Glutamatergic neuron (in vitro differentiated cells): ENCODE measurements around the gene SLC24A3. TPM values are rescaled to one million over a fixed set of nuclear protein-coding genes. Genes with fewer than 3 reads are reported as not detected.

ENCODE experiments used
- DNase-seq: peaks from one replicate; pipeline ENCODE4 v3.0.0; 2022
- H3K27ac Mint-ChIP-seq: one replicate; pipeline ENCODE4 v1.8.0; 2020; ENCODE audit warnings: mild to moderate bottlenecking, mixed read lengths, inconsistent platforms; ENCODE audit not compliant: unreplicated experiment
- H3K27me3 Mint-ChIP-seq: one replicate; pipeline ENCODE4 v1.8.0; 2020; ENCODE audit warnings: mild to moderate bottlenecking, moderate library complexity, mixed read lengths, inconsistent platforms; ENCODE audit not compliant: unreplicated experiment
- H3K36me3 Mint-ChIP-seq: one replicate; pipeline ENCODE4 v1.8.0; 2020; ENCODE audit warnings: mild to moderate bottlenecking, mixed read lengths, inconsistent platforms; ENCODE audit not compliant: unreplicated experiment
- H3K4me1 Mint-ChIP-seq: one replicate; pipeline ENCODE4 v1.8.0; 2020; ENCODE audit warnings: mild to moderate bottlenecking, low read depth, mixed read lengths, inconsistent platforms; ENCODE audit not compliant: unreplicated experiment
- H3K4me3 Mint-ChIP-seq: one replicate; pipeline ENCODE4 v1.8.0; 2020; ENCODE audit warnings: mild to moderate bottlenecking, mixed read lengths, inconsistent platforms; ENCODE audit not compliant: unreplicated experiment
- H3K9me3 Mint-ChIP-seq: one replicate; pipeline ENCODE4 v1.8.0; 2020; ENCODE audit warnings: mild to moderate bottlenecking, moderate library complexity, mixed read lengths, inconsistent platforms; ENCODE audit not compliant: unreplicated experiment
- CTCF ChIP-seq: fragments of 200-600 bp; sonication (generic); IDR thresholded peaks from one replicate; pipeline ENCODE4 v1.5.0; 2021; ENCODE audit not compliant: partially characterized antibody, unreplicated experiment
- long read RNA-seq: library from polyadenylated mRNA; unstranded; transcript quantifications from one replicate; pipeline ENCODE4 v2.0.0, GENCODE V29; 2020; ENCODE audit not compliant: unreplicated experiment
- total RNA-seq: library from RNA; stranded (reverse); fragmentation: NEBNext Ultra II Directional; extraction: Animal tissue kit (Norgen Biotek cat#: 25700); gene quantifications from one replicate; pipeline ENCODE4 v1.2.1, GENCODE V29; 2021; ENCODE audit not compliant: unreplicated experiment

The SLC24A3 gene
- total RNA-seq = 9.7 TPM
- long read RNA-seq = 0 reads

GRCh38 chr20:19212469-19212815 is at the start of gene SLC24A3:
Gene SLC24A3 (plus strand): TSS chr20:19212642.
- Mint-ChIP-seq H3K27ac (no peak within 1 kb of the TSS), H3K4me1 (peaks cover 18% of the 10 kb centered on the region), H3K27me3 (peaks cover 15% of the 10 kb centered on the region), H3K4me3 (peak within 1 kb of the TSS; percentile 80), H3K36me3 (no peaks in the 10 kb centered on the region), H3K9me3 (peaks cover 3% of the 10 kb centered on the region)
- TF ChIP-seq CTCF = no peak
- peak; percentile 59 for DNase-seq

GRCh38 chr20:19170148-19170547 is 42.3 kb upstream of the SLC24A3 start:
- H3K4me1 Mint-ChIP-seq = no peaks in the 10 kb centered on the region
- H3K27ac Mint-ChIP-seq = no peak overlapping the region
- H3K36me3 Mint-ChIP-seq = peaks cover 9% of the 10 kb centered on the region
- no peak for DNase-seq
- no peaks in the 10 kb centered on the region for H3K27me3 Mint-ChIP-seq
- no peak overlapping the region for H3K4me3 Mint-ChIP-seq
- H3K9me3 Mint-ChIP-seq = peaks cover 3% of the 10 kb centered on the region
- TF ChIP-seq CTCF = no peak

- no peaks in the 10 kb centered on the region for H3K9me3 Mint-ChIP-seq
- TF ChIP-seq CTCF = no peak
These were observed 39.8 kb upstream of the SLC24A3 start for GRCh38 chr20:19172637-19173036.

GRCh38 chr20:19176470-19177052 is 35.9 kb upstream of the SLC24A3 start:
- no peaks in the 10 kb centered on the region for H3K27me3 Mint-ChIP-seq
- peaks cover 1% of the 10 kb centered on the region for H3K4me1 Mint-ChIP-seq
- H3K36me3 Mint-ChIP-seq = no peaks in the 10 kb centered on the region
- TF ChIP-seq CTCF = no peak
- no peak overlapping the region for H3K27ac Mint-ChIP-seq
- no peak overlapping the region for H3K4me3 Mint-ChIP-seq
- no peaks in the 10 kb centered on the region for H3K9me3 Mint-ChIP-seq
- DNase-seq = no peak

More at GRCh38 chr20:19172637-19173036, 39.8 kb upstream of the SLC24A3 start:
- Mint-ChIP-seq H3K27me3 (no peaks in the 10 kb centered on the region), H3K36me3 (peaks cover 8% of the 10 kb centered on the region), H3K4me3 (no peak overlapping the region), H3K4me1 (peaks cover 1% of the 10 kb centered on the region), H3K27ac (no peak overlapping the region)
- DNase-seq = no peak

GRCh38 chr20:19181552-19181951 is 30.9 kb upstream of the SLC24A3 start:
- no peak for TF ChIP-seq CTCF
- Mint-ChIP-seq H3K36me3 (no peaks in the 10 kb centered on the region), H3K27me3 (no peaks in the 10 kb centered on the region)

More at GRCh38 chr20:19181552-19181951, 30.9 kb upstream of the SLC24A3 start:
- DNase-seq = no peak
- H3K9me3 Mint-ChIP-seq = no peaks in the 10 kb centered on the region
- no peak overlapping the region for H3K27ac Mint-ChIP-seq
- H3K4me1 Mint-ChIP-seq = no peaks in the 10 kb centered on the region
- no peak overlapping the region for H3K4me3 Mint-ChIP-seq
